ENCODE measurements around the gene DNAJB1. TPM values are rescaled to one million over a fixed set of nuclear protein-coding genes. Genes with fewer than 3 reads are reported as not detected.

Gene DNAJB1
- total and polyA plus RNA-seq, 10 of the 15 experiments (the other 5 are each of a cell fraction or from before 2014, with no cell fraction given) = 4.8 to 65.8 (median 34.9) TPM

DNA sequence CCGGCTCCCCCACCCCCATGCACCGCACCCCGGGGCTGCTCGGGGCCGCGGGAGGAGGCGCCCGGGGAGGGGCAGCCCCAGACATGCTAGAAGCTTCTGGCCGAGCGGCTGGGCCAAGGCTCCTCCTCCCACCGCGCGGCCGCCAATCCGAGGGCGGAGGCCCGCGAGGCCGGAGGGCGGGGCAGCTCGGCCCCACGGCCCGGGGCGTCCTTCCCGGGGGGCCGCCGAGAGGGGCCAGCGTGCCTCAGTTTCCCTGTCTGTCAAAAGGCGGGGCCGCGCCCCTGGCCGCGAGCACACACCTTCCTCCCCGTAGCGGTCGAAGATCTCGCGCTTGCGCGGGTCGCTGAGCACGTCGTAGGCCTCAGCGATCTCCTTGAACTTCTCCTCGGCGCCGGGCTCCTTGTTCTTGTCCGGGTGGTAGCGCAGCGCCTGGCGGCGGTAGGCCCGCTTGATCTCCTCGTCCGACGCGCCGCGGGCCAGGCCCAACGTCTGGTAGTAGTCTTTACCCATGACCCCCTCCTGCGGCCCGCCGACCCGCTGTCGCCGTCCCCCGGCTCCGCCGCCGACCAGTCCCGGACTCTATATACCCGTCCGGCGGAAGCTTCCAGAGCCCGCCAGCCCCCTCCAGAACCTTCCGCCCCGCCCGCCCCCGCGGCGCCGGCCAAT, at the start of gene DNAJB1 (continued):
- no peak for TF ChIP-seq SMC3 (IDR thresholded peaks at IDR 0.05; ENCODE audit: borderline replicate concordance, low read length)
- TF ChIP-seq TAF1 (IDR thresholded peaks at IDR 0.05; ENCODE audit: borderline replicate concordance, low read depth, low read length) = peak; percentile 66; the same call in 1 of the 2 replicates
- TF ChIP-seq CBX5 (IDR thresholded peaks at IDR 0.05; ENCODE audit: low read depth) = 0 out of 2 replicates have a peak, but pooled peaks have one; percentile 25
- peak; percentile 78; the same call in 1 of the 2 replicates for TF ChIP-seq CBFB (IDR thresholded peaks at IDR 0.05; ENCODE audit: low read depth)
- TF ChIP-seq ESRRA (IDR thresholded peaks at IDR 0.05; ENCODE audit: low read length) = no peak
- TF ChIP-seq, protein P1, sequence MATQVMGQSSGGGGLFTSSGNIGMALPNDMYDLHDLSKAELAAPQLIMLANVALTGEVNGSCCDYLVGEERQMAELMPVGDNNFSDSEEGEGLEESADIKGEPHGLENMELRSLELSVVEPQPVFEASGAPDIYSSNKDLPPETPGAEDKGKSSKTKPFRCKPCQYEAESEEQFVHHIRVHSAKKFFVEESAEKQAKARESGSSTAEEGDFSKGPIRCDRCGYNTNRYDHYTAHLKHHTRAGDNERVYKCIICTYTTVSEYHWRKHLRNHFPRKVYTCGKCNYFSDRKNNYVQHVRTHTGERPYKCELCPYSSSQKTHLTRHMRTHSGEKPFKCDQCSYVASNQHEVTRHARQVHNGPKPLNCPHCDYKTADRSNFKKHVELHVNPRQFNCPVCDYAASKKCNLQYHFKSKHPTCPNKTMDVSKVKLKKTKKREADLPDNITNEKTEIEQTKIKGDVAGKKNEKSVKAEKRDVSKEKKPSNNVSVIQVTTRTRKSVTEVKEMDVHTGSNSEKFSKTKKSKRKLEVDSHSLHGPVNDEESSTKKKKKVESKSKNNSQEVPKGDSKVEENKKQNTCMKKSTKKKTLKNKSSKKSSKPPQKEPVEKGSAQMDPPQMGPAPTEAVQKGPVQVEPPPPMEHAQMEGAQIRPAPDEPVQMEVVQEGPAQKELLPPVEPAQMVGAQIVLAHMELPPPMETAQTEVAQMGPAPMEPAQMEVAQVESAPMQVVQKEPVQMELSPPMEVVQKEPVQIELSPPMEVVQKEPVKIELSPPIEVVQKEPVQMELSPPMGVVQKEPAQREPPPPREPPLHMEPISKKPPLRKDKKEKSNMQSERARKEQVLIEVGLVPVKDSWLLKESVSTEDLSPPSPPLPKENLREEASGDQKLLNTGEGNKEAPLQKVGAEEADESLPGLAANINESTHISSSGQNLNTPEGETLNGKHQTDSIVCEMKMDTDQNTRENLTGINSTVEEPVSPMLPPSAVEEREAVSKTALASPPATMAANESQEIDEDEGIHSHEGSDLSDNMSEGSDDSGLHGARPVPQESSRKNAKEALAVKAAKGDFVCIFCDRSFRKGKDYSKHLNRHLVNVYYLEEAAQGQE (IDR thresholded peaks at IDR 0.05; ENCODE audit: low read depth, low read length) = no peak
- peak; percentile 96 for TF ChIP-seq POLR2AphosphoS5 (IDR thresholded peaks at IDR 0.05; ENCODE audit: low read length)
- TF ChIP-seq RAD21 (IDR thresholded peaks at IDR 0.05; ENCODE audit: insufficient read depth, low read depth, low read length) = no peak
- no peak for TF ChIP-seq SUZ12 (IDR thresholded peaks at IDR 0.05; ENCODE audit: unreplicated experiment)
- peak; percentile 29; the same call in 1 of the 2 replicates for TF ChIP-seq HCFC1 (IDR thresholded peaks at IDR 0.05; ENCODE audit: low read length)
- TF ChIP-seq BHLHE40 (IDR thresholded peaks at IDR 0.05; ENCODE audit: borderline replicate concordance in 1 of 2, low read depth in 2 of 2, low read length in 1 of 2) = peak in 1 of 2 experiments; percentile 19; a peak in 2 of 4 replicates
- TF ChIP-seq CREM (IDR thresholded peaks at IDR 0.05; ENCODE audit: low read depth) = 0 out of 2 replicates have a peak, but pooled peaks have one; percentile 12
- TF ChIP-seq PML (IDR thresholded peaks at IDR 0.05; ENCODE audit: low read length) = peak; percentile 96
- no peak for TF ChIP-seq MTA3 (IDR thresholded peaks at IDR 0.05; ENCODE audit: borderline replicate concordance, low read length)
- no peak for TF ChIP-seq EED (IDR thresholded peaks at IDR 0.05; ENCODE audit: low read depth)
- TF ChIP-seq, protein P2, sequence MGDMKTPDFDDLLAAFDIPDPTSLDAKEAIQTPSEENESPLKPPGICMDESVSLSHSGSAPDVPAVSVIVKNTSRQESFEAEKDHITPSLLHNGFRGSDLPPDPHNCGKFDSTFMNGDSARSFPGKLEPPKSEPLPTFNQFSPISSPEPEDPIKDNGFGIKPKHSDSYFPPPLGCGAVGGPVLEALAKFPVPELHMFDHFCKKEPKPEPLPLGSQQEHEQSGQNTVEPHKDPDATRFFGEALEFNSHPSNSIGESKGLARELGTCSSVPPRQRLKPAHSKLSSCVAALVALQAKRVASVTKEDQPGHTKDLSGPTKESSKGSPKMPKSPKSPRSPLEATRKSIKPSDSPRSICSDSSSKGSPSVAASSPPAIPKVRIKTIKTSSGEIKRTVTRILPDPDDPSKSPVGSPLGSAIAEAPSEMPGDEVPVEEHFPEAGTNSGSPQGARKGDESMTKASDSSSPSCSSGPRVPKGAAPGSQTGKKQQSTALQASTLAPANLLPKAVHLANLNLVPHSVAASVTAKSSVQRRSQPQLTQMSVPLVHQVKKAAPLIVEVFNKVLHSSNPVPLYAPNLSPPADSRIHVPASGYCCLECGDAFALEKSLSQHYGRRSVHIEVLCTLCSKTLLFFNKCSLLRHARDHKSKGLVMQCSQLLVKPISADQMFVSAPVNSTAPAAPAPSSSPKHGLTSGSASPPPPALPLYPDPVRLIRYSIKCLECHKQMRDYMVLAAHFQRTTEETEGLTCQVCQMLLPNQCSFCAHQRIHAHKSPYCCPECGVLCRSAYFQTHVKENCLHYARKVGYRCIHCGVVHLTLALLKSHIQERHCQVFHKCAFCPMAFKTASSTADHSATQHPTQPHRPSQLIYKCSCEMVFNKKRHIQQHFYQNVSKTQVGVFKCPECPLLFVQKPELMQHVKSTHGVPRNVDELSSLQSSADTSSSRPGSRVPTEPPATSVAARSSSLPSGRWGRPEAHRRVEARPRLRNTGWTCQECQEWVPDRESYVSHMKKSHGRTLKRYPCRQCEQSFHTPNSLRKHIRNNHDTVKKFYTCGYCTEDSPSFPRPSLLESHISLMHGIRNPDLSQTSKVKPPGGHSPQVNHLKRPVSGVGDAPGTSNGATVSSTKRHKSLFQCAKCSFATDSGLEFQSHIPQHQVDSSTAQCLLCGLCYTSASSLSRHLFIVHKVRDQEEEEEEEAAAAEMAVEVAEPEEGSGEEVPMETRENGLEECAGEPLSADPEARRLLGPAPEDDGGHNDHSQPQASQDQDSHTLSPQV (IDR thresholded peaks at IDR 0.05) = no peak
- no peak for TF ChIP-seq IRF4 (IDR thresholded peaks at IDR 0.05; ENCODE audit: low read depth, low read length)
- 0 out of 2 replicates have a peak, but pooled peaks have one; percentile 50 for TF ChIP-seq TARDBP (IDR thresholded peaks at IDR 0.05; ENCODE audit: borderline replicate concordance)
- peak; percentile 47; the same call in 1 of the 2 replicates for TF ChIP-seq PAX5 (IDR thresholded peaks at IDR 0.05; ENCODE audit: borderline replicate concordance, low read depth, low read length)
- no peak for TF ChIP-seq SPI1 (IDR thresholded peaks at IDR 0.05; ENCODE audit: borderline replicate concordance, insufficient read depth, low read depth, low read length)
- no peak for TF ChIP-seq ZNF384 (IDR thresholded peaks at IDR 0.05; ENCODE audit: borderline replicate concordance, low read depth, low read length)
- TF ChIP-seq BRCA1 (IDR thresholded peaks at IDR 0.05; ENCODE audit: low read depth, low read length) = no peak
- no peak for TF ChIP-seq FOXM1 (IDR thresholded peaks at IDR 0.05; ENCODE audit: low read depth, low read length)
